GM18519 (cell line): ENCODE data around the gene SND1.

ENCODE experiments used
- ATAC-seq: cut with Tn5 transposase; IDR thresholded peaks from one replicate; pipeline ENCODE4 v1.9.1; 2021; ENCODE audit warnings: mild to moderate bottlenecking, moderate library complexity; ENCODE audit not compliant: unreplicated experiment, low FRiP score

SND1 gene

GRCh38 chr7:128025819-128026218 is 373.8 kb downstream of the SND1 start:
- no peak for ATAC-seq

GRCh38 chr7:128026551-128026950 is 374.6 kb downstream of the SND1 start:
- no peak for ATAC-seq

GRCh38 chr7:128027485-128027980 is 375.5 kb downstream of the SND1 start:
- no peak for ATAC-seq

- ATAC-seq: no peak
These were observed 377.5 kb downstream of the SND1 start for GRCh38 chr7:128029405-128029995.

GRCh38 chr7:128030263-128030653 is 378.3 kb downstream of the SND1 start:
- no peak for ATAC-seq

- peak; percentile 29 for ATAC-seq
These were observed 378.9 kb downstream of the SND1 start, which contains the start of gene LRRC4 for GRCh38 chr7:128030654-128031611. LRRC4 (minus strand) TSS chr7:128031437; CDS start chr7:128030640, 797 bp downstream.

GRCh38 chr7:128031901-128032604 is 380.1 kb downstream of the SND1 start:
- peak; percentile 76 for ATAC-seq

GRCh38 chr7:128032605-128033235 is 380.7 kb downstream of the SND1 start:
- ATAC-seq: peak; percentile 9

GRCh38 chr7:128033246-128033645 is 381.3 kb downstream of the SND1 start:
- ATAC-seq: no peak

GRCh38 chr7:128034825-128035224 is 382.8 kb downstream of the SND1 start:
- no peak for ATAC-seq

GRCh38 chr7:128035712-128036111 is 383.7 kb downstream of the SND1 start:
- no peak for ATAC-seq

- ATAC-seq: peak; percentile 29
These were observed 384.4 kb downstream of the SND1 start for GRCh38 chr7:128036226-128036940.

GRCh38 chr7:128037081-128037480 is 385.1 kb downstream of the SND1 start:
- ATAC-seq: no peak

- no peak for ATAC-seq
These were observed 386.1 kb downstream of the SND1 start for GRCh38 chr7:128037880-128038619.

GRCh38 chr7:128039544-128039953 is 387.6 kb downstream of the SND1 start:
- no peak for ATAC-seq

- ATAC-seq: no peak
These were observed 388.2 kb downstream of the SND1 start for GRCh38 chr7:128040205-128040604.

- ATAC-seq: no peak
These were observed 389.2 kb downstream of the SND1 start for GRCh38 chr7:128041203-128041602.

- no peak for ATAC-seq
These were observed 390.0 kb downstream of the SND1 start for GRCh38 chr7:128042012-128042411.

- no peak for ATAC-seq
These were observed 392.1 kb downstream of the SND1 start for GRCh38 chr7:128044064-128044463.
